SK-N-SH (cell line): ENCODE results near the gene GPRC6A. TPM values are rescaled to one million over a fixed set of nuclear protein-coding genes. Genes with fewer than 3 reads are reported as not detected.

Experiments used
- CTCF ChIA-PET: fragments of 300-600, 350-600 bp; formaldehyde crosslinking; extraction: SDS; loops from one replicate; lab custom pipeline; 2021; lab: Yijun Ruan, JAX
- POLR2A ChIA-PET: fragments of 350-600 bp; sonication (Branson Sonifier 250); formaldehyde crosslinking; extraction: SDS; loops from one replicate; lab custom pipeline; 2020; ENCODE audit warnings: antibody characterized with exemption, inconsistent platforms; lab: Yijun Ruan, JAX
- DNase-seq: peaks from one replicate; pipeline ENCODE4 v3.0.0; 2012
- H2AFZ ChIP-seq: fragments of 200-600 bp; sonication (generic); 2 replicates; pipeline ENCODE4 v1.8.1; 2016; ENCODE audit warnings: antibody characterized with exemption, mild to moderate bottlenecking, low read depth
- H3F3A ChIP-seq: fragments of 200-600 bp; sonication (generic); replicated peaks from 2 replicates; pipeline ENCODE3; 2016; ENCODE audit warnings: antibody characterized with exemption, mild to moderate bottlenecking; ENCODE audit not compliant: insufficient read depth
- H3K27ac ChIP-seq, 2 experiments: fragments of 200-500 bp in 1 of 2; fragments of 200-600 bp in 1 of 2; sonication (Bioruptor generic) in 1 of 2; sonication (generic), shearing (Covaris generic) in 1 of 2; 2 replicates each; pipeline versions ENCODE4 v1.5.1 to v1.6.1; 2014 to 2016; ENCODE audit warnings: low read depth in 2 of 2, inconsistent platforms in 1 of 2, low read length in 1 of 2, mild to moderate bottlenecking in 1 of 2, mixed read lengths in 1 of 2
- H3K27me3 ChIP-seq: fragments of 200-600 bp; sonication (generic), shearing (Covaris generic); 2 replicates; pipeline ENCODE4 v1.6.1; 2016; ENCODE audit warnings: mixed run types; ENCODE audit not compliant: insufficient read depth
- H3K36me3 ChIP-seq, 2 experiments: fragments of 200-500 bp in 1 of 2; fragments of 200-600 bp in 1 of 2; sonication (Bioruptor generic) in 1 of 2; sonication (generic) in 1 of 2; replicated peaks in 1 of 2; 2 replicates each; pipeline versions ENCODE3 to v1.5.1; 2014 to 2016; ENCODE audit warnings: low read length in 1 of 2, mild to moderate bottlenecking in 1 of 2; ENCODE audit not compliant: insufficient read depth in 2 of 2, control insufficient read depth in 1 of 2
- H3K4me1 ChIP-seq, 2 experiments: fragments of 200-500 bp in 1 of 2; fragments of 200-600 bp in 1 of 2; sonication (Bioruptor generic) in 1 of 2; sonication (generic), shearing (Covaris generic) in 1 of 2; 2 replicates each; pipeline versions ENCODE4 v1.5.1 to v1.6.1; 2014 to 2016; ENCODE audit warnings: low read depth in 1 of 2, low read length in 1 of 2, mixed run types in 1 of 2; ENCODE audit not compliant: insufficient read depth in 2 of 2, control insufficient read depth in 1 of 2
- H3K4me2 ChIP-seq: fragments of 200-600 bp; sonication (generic), shearing (Covaris generic); 2 replicates; pipeline ENCODE4 v1.6.1; 2017; ENCODE audit warnings: mixed run types
- H3K4me3 ChIP-seq, 2 experiments: fragments of 200-500 bp in 1 of 2; fragments of 200-600 bp in 1 of 2; sonication (Bioruptor generic) in 1 of 2; sonication (generic), shearing (Covaris generic) in 1 of 2; 2 replicates each; pipeline versions ENCODE4 v1.5.1 to v1.8.1; 2014 to 2016; ENCODE audit warnings: low read depth in 2 of 2, inconsistent platforms in 1 of 2, low read length in 1 of 2, mild to moderate bottlenecking in 1 of 2, mixed read lengths in 1 of 2, moderate library complexity in 1 of 2
- H3K79me2 ChIP-seq: fragments of 200-600 bp; sonication (generic); 2 replicates; pipeline ENCODE4 v1.8.1; 2017; ENCODE audit warnings: mild to moderate bottlenecking; ENCODE audit not compliant: insufficient read depth
- H3K9ac ChIP-seq: fragments of 200-600 bp; sonication (generic); 2 replicates; pipeline ENCODE4 v1.6.1; 2017; ENCODE audit warnings: mixed run types
- H3K9me2 ChIP-seq: fragments of 200-600 bp; sonication (generic); 2 replicates; pipeline ENCODE4 v1.6.1; 2017; ENCODE audit warnings: mixed run types
- H3K9me3 ChIP-seq: fragments of 200-600 bp; sonication (generic); 2 replicates; pipeline ENCODE4 v1.6.1; 2017; ENCODE audit warnings: mixed run types, mild to moderate bottlenecking, moderate library complexity
- H4K20me1 ChIP-seq: fragments of 200-600 bp; sonication (generic); 2 replicates; pipeline ENCODE4 v1.6.1; 2017; ENCODE audit warnings: mild to moderate bottlenecking, mixed run types; ENCODE audit not compliant: insufficient read depth
- ELF1 ChIP-seq: IDR thresholded peaks from 2 replicates; pipeline ENCODE4 v1.4.0; 2012
- EP300 ChIP-seq, 2 experiments: IDR thresholded peaks; 2 replicates each; pipeline versions ENCODE4 v1.4.0 to v1.6.1; 2012; ENCODE audit warnings: borderline replicate concordance in 1 of 2, low read depth in 1 of 2, low read length in 1 of 2
- FOSL2 ChIP-seq: IDR thresholded peaks from 2 replicates; pipeline ENCODE4 v1.4.0; 2012; ENCODE audit warnings: low read depth, mild to moderate bottlenecking, moderate library complexity, borderline replicate concordance
- FOXJ3 ChIP-seq: sonication (generic); formaldehyde crosslinking; IDR thresholded peaks from 2 replicates; pipeline ENCODE4 v1.5.1; 2020; ENCODE audit warnings: mild to moderate bottlenecking, missing genetic modification reagents
- GABPA ChIP-seq: IDR thresholded peaks from 2 replicates; pipeline ENCODE4 v1.4.0; 2012; ENCODE audit warnings: low read depth, mild to moderate bottlenecking
- GATA2 ChIP-seq: sonication (generic); formaldehyde crosslinking; IDR thresholded peaks from 2 replicates; pipeline ENCODE4 v1.5.0; 2020; ENCODE audit warnings: mild to moderate bottlenecking, missing genetic modification reagents
- JUND ChIP-seq: IDR thresholded peaks from 2 replicates; pipeline ENCODE4 v1.4.0; 2012
- NFIC ChIP-seq: IDR thresholded peaks from 2 replicates; pipeline ENCODE4 v1.4.0; 2012; ENCODE audit warnings: borderline replicate concordance
- NRF1 ChIP-seq: IDR thresholded peaks from 2 replicates; pipeline ENCODE4 v1.6.1; 2012; ENCODE audit warnings: low read depth, mild to moderate bottlenecking, low read length
- POLR2AphosphoS5 ChIP-seq: IDR thresholded peaks from 2 replicates; pipeline ENCODE4 v1.6.1; 2012; ENCODE audit warnings: low read depth, low read length
- RCOR1 ChIP-seq: fragments of 150-350 bp; IDR thresholded peaks from 2 replicates; pipeline ENCODE4 v1.6.1; 2017; ENCODE audit warnings: antibody characterized with exemption, low read length
- SMC3 ChIP-seq: IDR thresholded peaks from 2 replicates; pipeline ENCODE4 v1.6.1; 2012; ENCODE audit warnings: low read depth, low read length, improper control_type of control experiment
- TCF12 ChIP-seq: IDR thresholded peaks from 2 replicates; pipeline ENCODE4 v1.4.0; 2012
- TEAD4 ChIP-seq: IDR thresholded peaks from 2 replicates; pipeline ENCODE4 v1.4.0; 2012; ENCODE audit warnings: mild to moderate bottlenecking, borderline replicate concordance; ENCODE audit not compliant: insufficient read depth
- YY1 ChIP-seq: IDR thresholded peaks from 2 replicates; pipeline ENCODE4 v1.4.0; 2012; ENCODE audit warnings: low read depth, mild to moderate bottlenecking
- WGBS: methylation state at CpG from one replicate; pipeline ENCODE4 v1.1.6; 2017; ENCODE audit warnings: low lambda C conversion rate; 5-methylcytosine and 5-hydroxymethylcytosine counted together
- polyA plus RNA-seq, 3 experiments: library from polyadenylated mRNA; depleted of rRNA; stranded (reverse); fragments of >200 nt; gene quantifications; 2 replicates each; pipeline ENCODE4 v1.2.3, GENCODE V29; 2012
- TF ChIP-seq, protein P1 (sequence below): fragments of 150-350 bp; IDR thresholded peaks from 2 replicates; pipeline ENCODE4 v1.6.1; 2017; ENCODE audit warnings: antibody characterized with exemption, low read length, low read depth, borderline replicate concordance
- TF ChIP-seq, protein P2 (sequence below): fragments of 150-350 bp; IDR thresholded peaks from 2 replicates; pipeline ENCODE4 v1.6.1; 2016; ENCODE audit warnings: mild to moderate bottlenecking, low read depth, low read length
- TF ChIP-seq, protein P3 (sequence below): IDR thresholded peaks from 2 replicates; pipeline ENCODE4 v1.4.0; 2012; ENCODE audit warnings: low read depth, borderline replicate concordance

Gene GPRC6A
- polyA plus RNA-seq, 1 of the 3 experiments (the other 2 are of a cell fraction) = not detected

DNA sequence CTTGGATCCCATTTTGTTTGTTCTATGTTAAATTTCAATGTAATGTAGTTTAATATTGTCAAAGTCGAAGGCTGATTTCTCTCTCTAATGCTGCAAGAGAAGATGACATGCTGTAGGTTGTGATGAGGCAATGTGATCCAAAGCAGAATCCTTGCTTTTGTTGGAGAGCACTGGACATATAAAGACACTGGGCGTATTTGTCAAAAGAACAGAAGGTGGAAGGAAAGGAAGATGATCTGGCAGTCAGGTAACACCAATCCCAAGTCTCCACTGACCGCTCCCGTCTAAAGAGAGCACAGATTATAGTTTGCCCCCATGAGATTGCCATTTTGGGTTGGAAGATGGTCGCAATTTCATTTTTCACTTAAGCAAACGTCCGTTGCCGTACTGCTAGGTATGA is 47.2 kb upstream of the GPRC6A start:
- no peaks in the 10 kb centered on the region for H3K79me2 ChIP-seq
- no peak for DNase-seq
- no peak overlapping the region for H3K27ac ChIP-seq
- ChIA-PET CTCF (no interaction called here), POLR2A (no interaction called here)
- no peaks in the 10 kb centered on the region for H3K9me3 ChIP-seq
- WGBS = 5% methylated on average over 8 of the region's 8 CpGs
- no peaks in the 10 kb centered on the region for H4K20me1 ChIP-seq
- peaks cover 0 to 7% of the 10 kb centered on the region in 2 experiments; a peak in 1 of 4 replicates for H3K4me1 ChIP-seq
- no peaks in the 10 kb centered on the region for H3K36me3 ChIP-seq
- H3F3A ChIP-seq = no peaks in the 10 kb centered on the region
- TF ChIP-seq YY1 (no peak), FOXJ3 (CRISPR knock-in tag) (no peak), TEAD4 (no peak), NFIC (no peak), FOSL2 (no peak)
- TF ChIP-seq, protein P1, sequence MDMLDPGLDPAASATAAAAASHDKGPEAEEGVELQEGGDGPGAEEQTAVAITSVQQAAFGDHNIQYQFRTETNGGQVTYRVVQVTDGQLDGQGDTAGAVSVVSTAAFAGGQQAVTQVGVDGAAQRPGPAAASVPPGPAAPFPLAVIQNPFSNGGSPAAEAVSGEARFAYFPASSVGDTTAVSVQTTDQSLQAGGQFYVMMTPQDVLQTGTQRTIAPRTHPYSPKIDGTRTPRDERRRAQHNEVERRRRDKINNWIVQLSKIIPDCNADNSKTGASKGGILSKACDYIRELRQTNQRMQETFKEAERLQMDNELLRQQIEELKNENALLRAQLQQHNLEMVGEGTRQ = no peak
- TF ChIP-seq, protein P2, sequence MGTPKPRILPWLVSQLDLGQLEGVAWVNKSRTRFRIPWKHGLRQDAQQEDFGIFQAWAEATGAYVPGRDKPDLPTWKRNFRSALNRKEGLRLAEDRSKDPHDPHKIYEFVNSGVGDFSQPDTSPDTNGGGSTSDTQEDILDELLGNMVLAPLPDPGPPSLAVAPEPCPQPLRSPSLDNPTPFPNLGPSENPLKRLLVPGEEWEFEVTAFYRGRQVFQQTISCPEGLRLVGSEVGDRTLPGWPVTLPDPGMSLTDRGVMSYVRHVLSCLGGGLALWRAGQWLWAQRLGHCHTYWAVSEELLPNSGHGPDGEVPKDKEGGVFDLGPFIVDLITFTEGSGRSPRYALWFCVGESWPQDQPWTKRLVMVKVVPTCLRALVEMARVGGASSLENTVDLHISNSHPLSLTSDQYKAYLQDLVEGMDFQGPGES = no peak
- H3K4me2 ChIP-seq = peak overlapping the region; percentile 47; the same call in 1 of the 2 replicates
- no peak overlapping the region for H3K4me3 ChIP-seq
- H3K9me2 ChIP-seq = no peaks in the 10 kb centered on the region
- no peak overlapping the region for H3K9ac ChIP-seq
- H2AFZ ChIP-seq = no peak overlapping the region
- H3K27me3 ChIP-seq = peaks cover 22% of the 10 kb centered on the region

DNA sequence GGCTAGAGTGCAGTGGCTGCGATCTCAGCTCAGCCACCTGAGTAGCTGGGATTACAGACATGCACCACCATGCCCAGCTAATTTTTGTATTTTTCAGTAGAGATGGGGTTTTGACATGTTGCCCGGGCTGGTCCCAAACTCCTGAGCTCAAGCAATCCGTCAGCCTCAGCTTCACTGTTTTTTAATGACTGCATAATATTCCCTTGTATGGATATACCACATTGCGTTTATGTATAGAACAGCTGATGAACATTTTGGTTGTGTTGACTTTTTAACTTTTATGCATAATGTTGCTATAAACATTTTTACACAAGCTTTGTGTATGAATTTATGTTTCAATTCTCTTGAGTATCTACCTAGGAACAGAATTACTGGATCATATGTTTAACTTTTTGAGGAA is 43.9 kb upstream of the GPRC6A start:
- Histone ChIP-seq H3F3A (no peaks in the 10 kb centered on the region), H3K4me2 (no peak overlapping the region), H3K4me1 (peaks cover 0 to 7% of the 10 kb centered on the region in 2 experiments; a peak in 1 of 4 replicates), H3K9me3 (no peaks in the 10 kb centered on the region), H3K27me3 (peaks cover 21% of the 10 kb centered on the region), H4K20me1 (no peaks in the 10 kb centered on the region), H3K9me2 (no peaks in the 10 kb centered on the region), H3K36me3 (no peaks in the 10 kb centered on the region), H3K27ac (no peak overlapping the region), H3K79me2 (no peaks in the 10 kb centered on the region), H3K4me3 (no peak overlapping the region), H2AFZ (no peak overlapping the region), H3K9ac (no peak overlapping the region)
- ChIA-PET POLR2A (no interaction called here), CTCF (no interaction called here)
- WGBS = 11% methylated on average over 4 of the region's 4 CpGs
- DNase-seq = no peak
- TF ChIP-seq SMC3 = no peak
- TF ChIP-seq NRF1 = no peak
- TF ChIP-seq RCOR1 = no peak
- TF ChIP-seq TCF12 = no peak
- no peak for TF ChIP-seq JUND
- no peak for TF ChIP-seq GATA2 (CRISPR knock-in tag)
- no peak for TF ChIP-seq FOXJ3 (CRISPR knock-in tag)
- TF ChIP-seq EP300 (IDR thresholded peaks at IDR 0.05; ENCODE audit: borderline replicate concordance in 1 of 2, low read depth in 1 of 2, low read length in 1 of 2) = no peak
- no peak for TF ChIP-seq GABPA
- TF ChIP-seq NFIC = no peak
- no peak for TF ChIP-seq POLR2AphosphoS5
- TF ChIP-seq, protein P3, sequence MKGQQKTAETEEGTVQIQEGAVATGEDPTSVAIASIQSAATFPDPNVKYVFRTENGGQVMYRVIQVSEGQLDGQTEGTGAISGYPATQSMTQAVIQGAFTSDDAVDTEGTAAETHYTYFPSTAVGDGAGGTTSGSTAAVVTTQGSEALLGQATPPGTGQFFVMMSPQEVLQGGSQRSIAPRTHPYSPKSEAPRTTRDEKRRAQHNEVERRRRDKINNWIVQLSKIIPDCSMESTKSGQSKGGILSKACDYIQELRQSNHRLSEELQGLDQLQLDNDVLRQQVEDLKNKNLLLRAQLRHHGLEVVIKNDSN = no peak
- TF ChIP-seq ELF1 = no peak
